DND-41 (cell line): ENCODE data around the gene CDCA7.
"Not testable (repeated sequence)": the region's sequence is repeated elsewhere in the genome, so short reads cannot be mapped to it uniquely, and the experiment has no call there.

Experiments
- EZH2 ChIP-seq: IDR thresholded peaks from 3 replicates; pipeline ENCODE4 v1.6.1; 2012; ENCODE audit warnings: borderline replicate concordance, low read depth, mild to moderate bottlenecking, moderate library complexity, low read length, inconsistent platforms; ENCODE audit not compliant: severe bottlenecking
- TF ChIP-seq, protein P1 (sequence below): IDR thresholded peaks from 2 replicates; pipeline ENCODE4 v1.5.1; 2012; ENCODE audit warnings: borderline replicate concordance, low read length, moderate library complexity, mild to moderate bottlenecking; ENCODE audit not compliant: poor library complexity, severe bottlenecking; ENCODE audit errors: extremely low read depth

DNA sequence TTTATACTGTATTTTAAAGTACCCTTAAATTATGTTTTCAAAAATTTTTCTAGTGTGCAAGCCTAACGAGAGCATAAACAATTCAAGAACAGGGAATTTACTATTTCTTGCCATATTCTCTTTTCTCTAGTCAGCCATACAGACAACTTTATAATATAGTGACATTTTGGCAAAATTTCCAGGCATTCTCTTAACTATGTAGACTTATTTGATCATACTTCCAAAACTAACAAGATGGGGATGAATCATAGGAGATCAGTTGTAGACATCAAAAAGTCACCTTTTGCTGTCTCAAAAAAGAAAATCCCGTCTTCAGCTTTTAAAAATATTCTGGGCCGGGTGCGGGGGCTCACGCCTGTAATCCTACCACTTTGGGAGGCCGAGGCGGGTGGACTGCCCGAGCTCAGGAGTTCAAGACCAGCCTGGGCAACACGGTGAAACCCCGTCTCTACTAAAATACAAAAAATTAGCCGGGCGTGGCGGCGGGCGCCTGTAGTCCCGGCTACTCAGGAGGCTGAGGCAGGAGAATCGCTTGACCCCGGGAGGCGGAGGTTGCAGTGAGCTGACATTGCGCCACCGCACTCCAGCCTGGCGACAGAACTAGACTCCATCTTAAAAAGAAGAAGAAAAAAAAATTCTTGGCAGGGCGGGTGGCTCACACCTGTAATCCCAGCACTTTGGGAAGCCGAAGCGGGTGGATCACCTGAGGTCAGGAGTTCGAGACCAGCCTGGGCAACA, 61.9 kb downstream of the CDCA7 start:
- TF ChIP-seq, protein P1, sequence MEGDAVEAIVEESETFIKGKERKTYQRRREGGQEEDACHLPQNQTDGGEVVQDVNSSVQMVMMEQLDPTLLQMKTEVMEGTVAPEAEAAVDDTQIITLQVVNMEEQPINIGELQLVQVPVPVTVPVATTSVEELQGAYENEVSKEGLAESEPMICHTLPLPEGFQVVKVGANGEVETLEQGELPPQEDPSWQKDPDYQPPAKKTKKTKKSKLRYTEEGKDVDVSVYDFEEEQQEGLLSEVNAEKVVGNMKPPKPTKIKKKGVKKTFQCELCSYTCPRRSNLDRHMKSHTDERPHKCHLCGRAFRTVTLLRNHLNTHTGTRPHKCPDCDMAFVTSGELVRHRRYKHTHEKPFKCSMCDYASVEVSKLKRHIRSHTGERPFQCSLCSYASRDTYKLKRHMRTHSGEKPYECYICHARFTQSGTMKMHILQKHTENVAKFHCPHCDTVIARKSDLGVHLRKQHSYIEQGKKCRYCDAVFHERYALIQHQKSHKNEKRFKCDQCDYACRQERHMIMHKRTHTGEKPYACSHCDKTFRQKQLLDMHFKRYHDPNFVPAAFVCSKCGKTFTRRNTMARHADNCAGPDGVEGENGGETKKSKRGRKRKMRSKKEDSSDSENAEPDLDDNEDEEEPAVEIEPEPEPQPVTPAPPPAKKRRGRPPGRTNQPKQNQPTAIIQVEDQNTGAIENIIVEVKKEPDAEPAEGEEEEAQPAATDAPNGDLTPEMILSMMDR = not testable (repeated sequence)
- not testable (repeated sequence) for TF ChIP-seq EZH2
